Breast epithelium (tissue), 4 donors: ENCODE measurements around the gene KLHL29. TPM values are rescaled to one million over a fixed set of nuclear protein-coding genes. Genes with fewer than 3 reads are reported as not detected.

Experiments
- DNase-seq, 2 donors: peaks; one replicate each; pipeline ENCODE4 v3.0.0-alpha.2; 2019; ENCODE audit warnings: low spot score in 2 of 2
- H3K27ac ChIP-seq, 2 donors: fragments of 200-600 bp; sonication (generic) in 1 of 2; one replicate each; pipeline ENCODE4 v1.5.1; 2016 to 2019; ENCODE audit warnings: mild to moderate bottlenecking in 1 of 2
- H3K27me3 ChIP-seq, 2 donors: fragments of 200-600 bp; sonication (generic) in 1 of 2; one replicate each; pipeline versions ENCODE4 v1.5.1 to v1.6.0; 2017 to 2019; ENCODE audit warnings: control low read depth in 1 of 2, mild to moderate bottlenecking in 1 of 2
- H3K36me3 ChIP-seq: fragments of 200-600 bp; one replicate; pipeline ENCODE4 v1.5.1; 2019
- H3K4me1 ChIP-seq, 2 donors: fragments of 200-600 bp; sonication (generic); one replicate each; pipeline ENCODE4 v1.5.1; 2016 to 2019; ENCODE audit warnings: control low read depth in 1 of 2
- H3K4me3 ChIP-seq, 3 donors: fragments of 200-600 bp; sonication (generic); 1 replicate in 2 of 3; 2 replicates in 1 of 3; pipeline ENCODE4 v1.5.1; 2016 to 2019; ENCODE audit warnings: mild to moderate bottlenecking in 3 of 3, moderate library complexity in 2 of 3
- H3K9me3 ChIP-seq, 2 donors: fragments of 200-600 bp; sonication (generic) in 1 of 2; one replicate each; pipeline ENCODE4 v1.5.1; 2016 to 2019; ENCODE audit warnings: control low read depth in 1 of 2
- CTCF ChIP-seq, 3 donors: fragments of 450-650 bp; IDR thresholded peaks; one replicate each; pipeline ENCODE4 v1.5.1; 2016 to 2017; ENCODE audit warnings: antibody characterized with exemption in 3 of 3, mild to moderate bottlenecking in 3 of 3, moderate library complexity in 3 of 3
- POLR2A ChIP-seq: fragments of 450-650 bp; IDR thresholded peaks from one replicate; pipeline ENCODE4 v1.6.1; 2016; ENCODE audit warnings: antibody characterized with exemption, mild to moderate bottlenecking, moderate library complexity
- POLR2AphosphoS5 ChIP-seq, 3 donors: sonication (generic); formaldehyde crosslinking; IDR thresholded peaks; one replicate each; pipeline ENCODE4 v1.6.1; 2017; ENCODE audit warnings: antibody characterized with exemption in 3 of 3
- intact Hi-C: fragments of 100-400 bp; cut with DNase I; formaldehyde crosslinking; loops from one replicate; pipeline ENCODE4 v1.15.1; 2023; ENCODE audit warnings: low total_unique reads
- total RNA-seq, 3 donors: library from RNA; depleted of rRNA; stranded (reverse); fragments of >200 nt; gene quantifications; one replicate each; pipeline ENCODE4 v1.1.0, GENCODE V29; 2016

KLHL29 gene
- total RNA-seq, 3 donors from 2014 or later: 4.5 to 20.9 (median 14.7) TPM

- Histone ChIP-seq H3K36me3 (no peaks in the 10 kb centered on the region), H3K9me3 (peaks cover 0 to 6% of the 10 kb centered on the region in 2 donors), H3K27ac (no peak overlapping the region), H3K27me3 (no peaks in the 10 kb centered on the region), H3K4me3 (no peak overlapping the region), H3K4me1 (peaks cover 0 to under 1% of the 10 kb centered on the region in 2 donors)
- TF ChIP-seq CTCF (IDR thresholded peaks at IDR 0.05): no peak
- no peak for TF ChIP-seq POLR2A
- TF ChIP-seq POLR2AphosphoS5 (IDR thresholded peaks at IDR 0.05): no peak
- intact Hi-C loops: no loop called here
- no peak for DNase-seq
Observed at GRCh38 chr2:23622966-23623675, 238.1 kb downstream of the KLHL29 start.

DNA sequence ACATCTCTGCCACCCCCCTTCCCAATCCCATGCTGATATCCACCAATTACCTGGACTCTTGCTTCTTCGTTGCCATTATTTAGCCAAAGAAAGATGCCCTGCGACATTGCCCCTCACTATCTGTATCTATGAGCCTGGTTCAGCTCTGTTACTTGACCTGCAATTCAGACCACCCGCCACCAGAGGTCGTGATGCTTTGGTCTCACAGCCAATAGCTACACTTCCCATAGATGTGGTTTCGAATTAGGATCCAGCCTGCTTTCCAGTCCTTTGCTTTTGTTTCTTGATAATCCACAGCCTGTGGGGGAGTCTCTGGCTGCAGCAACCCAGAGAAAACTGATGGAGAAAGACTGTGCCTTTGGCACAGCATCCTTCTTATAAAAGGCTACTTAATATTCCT lies 239.4 kb downstream of the KLHL29 start:
- Histone ChIP-seq H3K27me3 (no peaks in the 10 kb centered on the region), H3K4me3 (no peak overlapping the region), H3K27ac (no peak overlapping the region), H3K9me3 (peaks cover 0 to 6% of the 10 kb centered on the region in 2 donors), H3K4me1 (no peaks in the 10 kb centered on the region), H3K36me3 (no peaks in the 10 kb centered on the region)
- DNase-seq: no peak
- intact Hi-C loops: no loop called here
- TF ChIP-seq CTCF (IDR thresholded peaks at IDR 0.05): no peak
- no peak for TF ChIP-seq POLR2AphosphoS5 (IDR thresholded peaks at IDR 0.05)
- TF ChIP-seq POLR2A: no peak

DNA sequence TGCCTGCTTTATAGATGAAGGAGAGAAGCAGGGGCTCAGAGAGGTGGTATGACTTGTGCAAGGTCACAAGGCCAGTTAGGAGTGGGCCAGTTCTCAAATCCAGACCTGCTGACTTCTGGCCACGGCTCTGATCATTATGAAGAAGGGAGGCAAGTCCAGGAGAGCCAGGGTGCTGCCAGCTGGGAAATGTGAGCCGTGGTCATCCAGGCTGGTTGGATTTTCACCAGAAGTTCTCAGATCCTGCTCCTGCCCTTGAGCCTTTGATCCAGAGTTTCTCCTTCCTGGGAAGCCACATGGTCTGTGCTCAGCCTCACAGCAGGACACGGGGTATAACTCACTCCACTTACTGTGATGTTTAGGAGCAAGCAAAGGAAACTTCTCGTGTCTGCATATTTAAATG lies 239.9 kb downstream of the KLHL29 start:
- no peaks in the 10 kb centered on the region for H3K4me1 ChIP-seq
- intact Hi-C loops: no loop called here
- DNase-seq: no peak

GRCh38 chr2:23625726-23626125 lies 240.7 kb downstream of the KLHL29 start:
- no peak for TF ChIP-seq POLR2A
- no peak for TF ChIP-seq CTCF (IDR thresholded peaks at IDR 0.05)
- TF ChIP-seq POLR2AphosphoS5 (IDR thresholded peaks at IDR 0.05): no peak
- Histone ChIP-seq H3K9me3 (peaks cover 0 to 6% of the 10 kb centered on the region in 2 donors), H3K27me3 (no peaks in the 10 kb centered on the region), H3K36me3 (no peaks in the 10 kb centered on the region), H3K27ac (no peak overlapping the region), H3K4me1 (no peaks in the 10 kb centered on the region), H3K4me3 (no peak overlapping the region)
- intact Hi-C loops: no loop called here
- no peak for DNase-seq

More for the DNA sequence above, 239.9 kb downstream of the KLHL29 start:
- H3K4me3 ChIP-seq: no peak overlapping the region
- H3K27me3 ChIP-seq: no peaks in the 10 kb centered on the region
- H3K27ac ChIP-seq: no peak overlapping the region
- H3K36me3 ChIP-seq: no peaks in the 10 kb centered on the region
- TF ChIP-seq CTCF (IDR thresholded peaks at IDR 0.05) (no peak), POLR2AphosphoS5 (IDR thresholded peaks at IDR 0.05) (no peak), POLR2A (no peak)
- H3K9me3 ChIP-seq: peaks cover 0 to 6% of the 10 kb centered on the region in 2 donors

GRCh38 chr2:23626701-23627230 lies 241.8 kb downstream of the KLHL29 start:
- intact Hi-C loops: no loop called here
- Histone ChIP-seq H3K27me3 (no peaks in the 10 kb centered on the region), H3K4me1 (no peaks in the 10 kb centered on the region), H3K27ac (no peak overlapping the region), H3K4me3 (no peak overlapping the region), H3K9me3 (peaks cover 0 to 6% of the 10 kb centered on the region in 2 donors), H3K36me3 (no peaks in the 10 kb centered on the region)
- DNase-seq: no peak
- TF ChIP-seq CTCF (IDR thresholded peaks at IDR 0.05) (no peak), POLR2AphosphoS5 (IDR thresholded peaks at IDR 0.05) (no peak), POLR2A (no peak)
